GM23248 (cell line): ENCODE data around the gene IP6K1. TPM values are rescaled to one million over a fixed set of nuclear protein-coding genes. Genes with fewer than 3 reads are reported as not detected.

Experiments
- DNase-seq: peaks from one replicate; pipeline ENCODE4 v3.0.0-alpha.2; 2015
- H2AFZ ChIP-seq: fragments of 200-600 bp; sonication (generic); 2 replicates; pipeline ENCODE4 v1.6.1; 2016; ENCODE audit warnings: antibody characterized with exemption
- H3F3A ChIP-seq: fragments of 200-600 bp; sonication (generic); 2 replicates; pipeline ENCODE4 v1.6.1; 2016; ENCODE audit warnings: mild to moderate bottlenecking, antibody characterized with exemption, mixed run types; ENCODE audit not compliant: insufficient read depth
- H3K27ac ChIP-seq: fragments of 200-600 bp; sonication (generic); 2 replicates; pipeline ENCODE4 v1.5.1; 2016; ENCODE audit warnings: mild to moderate bottlenecking
- H3K27me3 ChIP-seq: fragments of 200-600 bp; sonication (generic); replicated peaks from 2 replicates; pipeline ENCODE4 v1.6.1; 2016; ENCODE audit warnings: mild to moderate bottlenecking; ENCODE audit not compliant: insufficient read depth
- H3K36me3 ChIP-seq: fragments of 200-600 bp; sonication (generic); 2 replicates; pipeline ENCODE4 v1.6.1; 2016; ENCODE audit warnings: low read depth, mild to moderate bottlenecking
- H3K4me1 ChIP-seq: fragments of 200-600 bp; sonication (generic); 2 replicates; pipeline ENCODE4 v1.6.1; 2016; ENCODE audit warnings: mild to moderate bottlenecking; ENCODE audit not compliant: insufficient read depth
- H3K4me2 ChIP-seq: fragments of 200-600 bp; sonication (generic); one replicate; pipeline ENCODE4 v1.6.1; 2016; ENCODE audit warnings: mild to moderate bottlenecking; ENCODE audit not compliant: unreplicated experiment
- H3K4me3 ChIP-seq: fragments of 200-600 bp; sonication (generic); 2 replicates; pipeline ENCODE4 v1.5.1; 2016; ENCODE audit warnings: mild to moderate bottlenecking
- H3K79me2 ChIP-seq: fragments of 200-600 bp; sonication (generic); 2 replicates; pipeline ENCODE4 v1.6.1; 2016; ENCODE audit warnings: mild to moderate bottlenecking; ENCODE audit not compliant: insufficient read depth
- H3K9ac ChIP-seq: fragments of 200-600 bp; sonication (generic); 2 replicates; pipeline ENCODE4 v1.6.1; 2016; ENCODE audit warnings: mild to moderate bottlenecking
- H3K9me2 ChIP-seq: fragments of 200-600 bp; sonication (generic); 2 replicates; pipeline ENCODE4 v1.6.1; 2016; ENCODE audit warnings: mixed run types, mild to moderate bottlenecking, moderate library complexity; ENCODE audit not compliant: insufficient read depth
- H3K9me3 ChIP-seq: fragments of 200-600 bp; sonication (generic); one replicate; pipeline ENCODE4 v1.6.1; 2017; ENCODE audit warnings: low read depth
- H4K20me1 ChIP-seq: fragments of 200-600 bp; sonication (generic); 2 replicates; pipeline ENCODE4 v1.6.0; 2016; ENCODE audit not compliant: insufficient read depth
- EZH2 ChIP-seq: fragments of 200-600 bp; sonication (generic); IDR thresholded peaks from 2 replicates; pipeline ENCODE4 v1.6.1; 2018; ENCODE audit warnings: antibody characterized with exemption, mild to moderate bottlenecking; ENCODE audit not compliant: insufficient read depth, poor library complexity, severe bottlenecking
- EZH2phosphoT487 ChIP-seq: fragments of 200-600 bp; sonication (generic); IDR thresholded peaks from 2 replicates; pipeline ENCODE4 v1.6.1; 2018; ENCODE audit warnings: antibody characterized with exemption, moderate library complexity, mild to moderate bottlenecking, low read depth; ENCODE audit not compliant: insufficient read depth
- WGBS, 2 experiments: methylation state at CpG; one replicate each; pipeline ENCODE4 v1.1.6; 2015 to 2017; ENCODE audit warnings: low lambda C conversion rate in 2 of 2, low coverage in 1 of 2; ENCODE audit errors: missing lambda C conversion rate in 2 of 2; 5-methylcytosine and 5-hydroxymethylcytosine counted together
- in situ Hi-C: fragments of 300-500 bp; cut with MboI; formaldehyde crosslinking; loops from 2 replicates; pipeline ENCODE4 v1.15.0; 2020
- polyA plus RNA-seq: library from polyadenylated mRNA; unstranded; fragments of >200 nt; fragmentation: Nextera tagmentation; extraction: Ambion mirVana; gene quantifications from 2 replicates; pipeline ENCODE4 v1.2.1, GENCODE V29; 2016
- total RNA-seq: library from RNA; depleted of rRNA; stranded (reverse); fragments of >200 nt; shearing (Covaris generic); gene quantifications from 2 replicates; pipeline ENCODE4 v1.2.3, GENCODE V29; 2014

The IP6K1 gene
- total and polyA plus RNA-seq, 2 experiments from 2014 or later: 18.7 to 27.2 TPM

GRCh38 chr3:49733551-49733950 is 52.8 kb downstream of the IP6K1 start:
- no peaks in the 10 kb centered on the region for H3K9me3 ChIP-seq
- no peak overlapping the region for H3K4me2 ChIP-seq
- no peak overlapping the region for H3K4me3 ChIP-seq
- no peak for DNase-seq
- H3K9ac ChIP-seq: no peak overlapping the region
- peaks cover 57% of the 10 kb centered on the region for H3K79me2 ChIP-seq
- H3K27me3 ChIP-seq: no peaks in the 10 kb centered on the region
- TF ChIP-seq EZH2 (no peak), EZH2phosphoT487 (no peak)
- no peak overlapping the region for H2AFZ ChIP-seq
- H3K9me2 ChIP-seq: no peaks in the 10 kb centered on the region
- no peak overlapping the region for H3K27ac ChIP-seq
- in situ Hi-C loops: no loop called here
- WGBS, 2 experiments: 96 to 100% methylated on average over 1 of the region's 1 CpG
- no peaks in the 10 kb centered on the region for H3K4me1 ChIP-seq
- H3F3A ChIP-seq: peaks cover 7% of the 10 kb centered on the region; the same call in 1 of the 2 replicates
- peaks cover 23% of the 10 kb centered on the region; the same call in 1 of the 2 replicates for H3K36me3 ChIP-seq
- 0 out of 2 replicates have a peak, but pooled peaks cover 4% of the 10 kb centered on the region for H4K20me1 ChIP-seq

GRCh38 chr3:49732597-49732996 is 53.7 kb downstream of the IP6K1 start:
- no peaks in the 10 kb centered on the region for H3K27me3 ChIP-seq
- no peaks in the 10 kb centered on the region for H3K9me3 ChIP-seq
- no peak for TF ChIP-seq EZH2phosphoT487
- no peak for TF ChIP-seq EZH2
- peaks cover 19% of the 10 kb centered on the region; the same call in 1 of the 2 replicates for H3K36me3 ChIP-seq
- DNase-seq: no peak
- no peak overlapping the region for H3K4me3 ChIP-seq
- in situ Hi-C loops: no loop called here
- peaks cover 7% of the 10 kb centered on the region; the same call in 1 of the 2 replicates for H3F3A ChIP-seq
- H3K9me2 ChIP-seq: no peaks in the 10 kb centered on the region
- 0 out of 2 replicates have a peak, but pooled peaks cover 4% of the 10 kb centered on the region for H4K20me1 ChIP-seq
- 84 to 85% methylated on average over 11 of the region's 11 CpGs for WGBS, 2 experiments
- H3K4me1 ChIP-seq: no peaks in the 10 kb centered on the region
- no peak overlapping the region for H3K9ac ChIP-seq
- H2AFZ ChIP-seq: no peak overlapping the region
- H3K79me2 ChIP-seq: peaks cover 47% of the 10 kb centered on the region
- H3K4me2 ChIP-seq: no peak overlapping the region
- H3K27ac ChIP-seq: no peak overlapping the region

GRCh38 chr3:49729966-49730609 is 56.3 kb downstream of the IP6K1 start:
- no peaks in the 10 kb centered on the region for H3K4me1 ChIP-seq
- 0 out of 2 replicates have a peak, but pooled peaks cover 4% of the 10 kb centered on the region for H4K20me1 ChIP-seq
- no peak overlapping the region for H2AFZ ChIP-seq
- DNase-seq: no peak
- 92 to 95% methylated on average over 4 of the region's 4 CpGs for WGBS, 2 experiments
- H3K9me3 ChIP-seq: no peaks in the 10 kb centered on the region
- peaks cover 7% of the 10 kb centered on the region; the same call in 1 of the 2 replicates for H3K36me3 ChIP-seq
- H3F3A ChIP-seq: no peaks in the 10 kb centered on the region; the same call in 1 of the 2 replicates
- TF ChIP-seq EZH2 (no peak), EZH2phosphoT487 (no peak)
- no peak overlapping the region for H3K4me2 ChIP-seq
- H3K4me3 ChIP-seq: no peak overlapping the region
- no peak overlapping the region for H3K9ac ChIP-seq
- in situ Hi-C loops: no loop called here
- H3K27me3 ChIP-seq: no peaks in the 10 kb centered on the region
- peaks cover 31% of the 10 kb centered on the region for H3K79me2 ChIP-seq
- H3K27ac ChIP-seq: no peak overlapping the region
- H3K9me2 ChIP-seq: no peaks in the 10 kb centered on the region

GRCh38 chr3:49727924-49728361 is 58.4 kb downstream of the IP6K1 start:
- TF ChIP-seq EZH2 (no peak), EZH2phosphoT487 (no peak)
- H3K4me2 ChIP-seq: no peak overlapping the region
- WGBS, 2 experiments: 87 to 92% methylated on average over 15 of the region's 15 CpGs
- no peaks in the 10 kb centered on the region for H3K9me2 ChIP-seq
- no peak overlapping the region for H3K9ac ChIP-seq
- H3K79me2 ChIP-seq: peaks cover 17% of the 10 kb centered on the region
- H3K27me3 ChIP-seq: no peaks in the 10 kb centered on the region
- no peaks in the 10 kb centered on the region for H4K20me1 ChIP-seq
- H2AFZ ChIP-seq: no peak overlapping the region
- no peak overlapping the region for H3K4me3 ChIP-seq
- no peaks in the 10 kb centered on the region for H3K9me3 ChIP-seq
- H3F3A ChIP-seq: no peaks in the 10 kb centered on the region; the same call in 1 of the 2 replicates
- in situ Hi-C loops: no loop called here
- H3K27ac ChIP-seq: no peak overlapping the region
- DNase-seq: no peak
- H3K4me1 ChIP-seq: no peaks in the 10 kb centered on the region
- H3K36me3 ChIP-seq: peaks cover 6% of the 10 kb centered on the region; the same call in 1 of the 2 replicates
